ENCODE results near the gene GVQW3.

The GVQW3 gene

DNA sequence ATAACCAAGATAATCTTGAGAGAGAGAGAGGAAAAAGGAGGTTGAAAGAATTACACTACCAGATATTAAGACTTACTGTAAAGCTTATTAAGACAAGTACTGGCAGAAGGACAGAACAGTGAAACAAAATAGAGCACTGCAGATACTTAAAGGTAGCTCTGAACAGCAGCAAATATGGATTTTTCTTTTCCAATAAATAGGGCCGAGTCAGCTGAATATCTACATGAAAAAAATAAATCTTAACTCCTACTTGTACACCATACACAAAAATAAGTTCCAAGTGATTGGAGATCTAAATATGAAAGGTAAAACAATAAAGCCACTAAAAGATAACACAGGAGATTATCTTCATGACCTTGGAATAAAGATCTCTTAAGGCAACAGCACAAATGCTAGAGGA lies 12.6 kb upstream of the GVQW3 start:
- no peaks in the 10 kb centered on the region for H3K27me3 Mint-ChIP-seq (ENCODE audit: low read depth)
- H3K9me3 Mint-ChIP-seq = no peaks in the 10 kb centered on the region
- H3K27ac Mint-ChIP-seq = no peak overlapping the region
- peaks cover 25% of the 10 kb centered on the region for H3K4me1 Mint-ChIP-seq (ENCODE audit: low read depth)
- no peak overlapping the region for H3K4me3 Mint-ChIP-seq
- no peak for DNase-seq (ENCODE audit: low spot score)
- peaks cover 12% of the 10 kb centered on the region for H3K36me3 Mint-ChIP-seq (ENCODE audit: low read depth)

DNA sequence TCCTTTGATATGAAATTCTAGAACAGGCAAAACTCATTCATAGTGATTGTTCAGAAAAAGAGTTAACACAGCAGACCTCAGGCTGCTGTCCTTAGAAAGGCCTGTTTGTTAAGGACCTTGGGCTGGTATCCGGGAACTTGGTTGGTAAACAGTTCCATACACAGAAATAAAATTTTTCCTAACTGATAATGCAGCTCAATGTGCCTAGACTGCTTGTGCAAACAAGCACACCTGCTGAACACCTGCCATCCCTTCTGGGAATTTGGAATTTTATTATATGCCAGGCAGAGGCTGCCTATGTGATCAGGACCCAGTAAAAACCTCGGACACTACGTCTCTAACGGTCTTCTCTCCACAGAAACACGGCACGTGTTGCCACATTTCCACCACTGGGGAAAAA lies 11.7 kb upstream of the GVQW3 start:
- H3K4me1 Mint-ChIP-seq (ENCODE audit: low read depth) = peaks cover 28% of the 10 kb centered on the region
- H3K9me3 Mint-ChIP-seq = no peaks in the 10 kb centered on the region

DNA sequence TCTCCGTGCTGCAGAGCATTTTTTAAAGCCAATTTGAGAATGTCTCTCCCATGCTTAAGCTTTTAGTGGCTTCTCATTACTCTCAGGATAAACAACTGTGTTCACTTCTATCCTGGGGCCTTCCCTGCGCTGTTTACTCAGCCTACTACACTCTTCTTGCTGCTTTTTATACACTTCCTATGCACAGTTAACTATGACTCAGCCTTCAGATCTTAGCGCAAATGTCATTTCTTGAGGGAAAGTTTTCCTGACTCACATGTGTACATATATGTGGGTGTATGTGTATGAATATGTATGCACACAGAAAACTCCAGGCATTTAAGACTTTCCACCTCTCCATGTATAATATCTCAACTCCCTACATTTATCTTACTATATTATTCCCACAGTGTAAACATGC lies 10.0 kb upstream of the GVQW3 start:
- Mint-ChIP-seq H3K36me3 (ENCODE audit: low read depth) (peaks cover 3% of the 10 kb centered on the region), H3K27me3 (ENCODE audit: low read depth) (no peaks in the 10 kb centered on the region), H3K4me3 (no peak overlapping the region), H3K27ac (no peak overlapping the region), H3K9me3 (no peaks in the 10 kb centered on the region), H3K4me1 (ENCODE audit: low read depth) (peaks cover 30% of the 10 kb centered on the region)
- DNase-seq (ENCODE audit: low spot score) = peak; percentile 57

More for the DNA sequence above, 11.7 kb upstream of the GVQW3 start:
- Mint-ChIP-seq H3K27ac (no peak overlapping the region), H3K27me3 (ENCODE audit: low read depth) (no peaks in the 10 kb centered on the region), H3K36me3 (ENCODE audit: low read depth) (peaks cover 8% of the 10 kb centered on the region), H3K4me3 (no peak overlapping the region)
- no peak for DNase-seq (ENCODE audit: low spot score)

DNA sequence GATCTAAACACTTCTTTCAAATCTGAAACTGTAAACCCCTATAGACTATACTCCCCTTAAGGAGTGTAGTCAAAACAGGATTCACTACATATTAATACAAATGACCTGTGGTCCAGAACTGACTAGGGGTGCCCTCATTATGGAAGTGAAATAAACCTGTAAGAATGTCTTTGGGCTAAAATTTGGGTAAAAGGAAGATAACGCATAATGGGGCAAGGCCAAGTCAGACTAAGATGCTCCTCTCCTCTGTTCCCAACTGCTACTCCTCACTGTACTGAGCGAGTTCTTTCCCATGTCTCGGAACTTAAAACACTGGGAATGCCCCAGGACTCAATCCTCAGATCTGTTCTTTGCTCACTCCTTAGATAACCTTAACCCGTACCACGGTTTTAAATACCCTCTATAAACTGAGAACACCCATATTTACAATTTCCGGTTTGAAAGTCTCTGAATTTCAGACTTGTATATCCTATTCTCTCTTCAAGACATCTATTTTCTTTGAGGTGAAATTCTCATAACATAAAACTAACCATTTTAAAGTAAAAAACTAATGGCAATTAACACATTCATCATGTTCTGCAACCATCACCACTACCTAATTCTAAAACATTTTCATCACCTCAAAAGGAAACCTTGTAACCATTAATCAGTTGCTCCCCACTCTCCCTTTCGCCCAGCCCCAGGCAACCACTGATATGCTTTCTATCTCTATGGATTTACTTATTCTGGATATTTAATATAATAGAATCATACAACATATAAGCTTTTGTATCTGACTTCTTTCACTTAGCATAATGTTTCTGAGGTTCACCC lies 4.2 kb upstream of the GVQW3 start:
- Mint-ChIP-seq H3K4me1 (ENCODE audit: low read depth) (peaks cover 40% of the 10 kb centered on the region), H3K27me3 (ENCODE audit: low read depth) (no peaks in the 10 kb centered on the region), H3K4me3 (no peak overlapping the region), H3K9me3 (no peaks in the 10 kb centered on the region), H3K36me3 (ENCODE audit: low read depth) (peaks cover 3% of the 10 kb centered on the region), H3K27ac (no peak overlapping the region)
- DNase-seq (ENCODE audit: low spot score) = no peak

DNA sequence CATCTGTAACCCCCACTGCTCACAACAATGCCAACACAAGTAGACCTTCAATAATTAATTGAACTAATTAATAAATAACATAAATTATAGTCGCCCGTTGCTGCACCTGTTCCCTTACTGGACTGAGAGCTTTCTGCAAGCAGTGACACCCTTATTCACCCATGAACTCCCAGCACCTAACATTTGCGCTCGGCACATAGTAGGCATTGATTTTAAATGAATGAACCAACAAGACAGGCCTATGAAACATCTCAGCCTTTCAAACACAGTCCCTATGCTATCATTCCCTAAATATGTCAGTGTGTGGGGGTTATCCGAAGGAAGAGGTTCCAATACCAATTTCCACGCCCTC lies 1.3 kb upstream of the GVQW3 start:
- peaks cover 6% of the 10 kb centered on the region for H3K36me3 Mint-ChIP-seq (ENCODE audit: low read depth)
- H3K4me1 Mint-ChIP-seq (ENCODE audit: low read depth) = peaks cover 46% of the 10 kb centered on the region

DNA sequence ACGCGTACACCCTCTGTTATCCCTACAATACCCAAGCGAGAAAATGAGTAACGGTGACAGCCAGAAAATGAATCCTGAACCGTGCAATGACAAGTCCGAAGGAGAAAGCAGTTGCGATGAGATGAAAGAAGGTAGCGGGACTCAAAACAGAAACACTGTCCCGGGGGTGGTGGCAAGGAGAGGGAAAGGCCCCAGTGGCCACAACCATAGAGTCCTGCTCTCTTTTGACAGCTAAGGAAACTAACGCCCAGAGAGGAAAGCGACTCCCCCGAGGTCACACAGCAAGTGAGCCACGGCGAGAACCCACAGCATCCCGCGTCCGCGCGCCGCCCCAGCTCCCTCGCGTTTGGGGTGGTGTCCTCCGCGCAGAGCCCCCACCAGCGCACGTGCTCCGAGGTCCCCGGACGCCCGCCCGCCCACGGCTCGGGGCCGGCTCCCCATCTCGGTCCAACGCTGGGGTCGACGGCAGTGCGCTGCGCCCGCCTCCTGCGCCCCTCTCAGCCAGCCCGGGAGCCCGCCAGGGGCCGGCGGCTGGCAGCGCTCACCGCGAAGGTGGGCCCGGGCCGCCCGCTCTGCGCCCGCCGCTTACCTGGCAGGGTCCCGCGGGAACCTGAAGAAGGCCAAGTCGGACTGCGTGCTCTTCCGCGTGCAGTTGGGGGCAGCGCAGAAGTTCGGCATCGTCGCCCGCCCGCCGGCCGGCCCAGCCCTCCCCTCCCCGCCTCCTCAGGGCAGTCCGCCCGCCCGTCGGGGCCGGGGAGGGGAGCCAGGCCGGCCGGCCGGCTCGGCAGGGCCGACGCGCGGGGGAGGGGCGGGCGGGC lies 755 bp upstream of the GVQW3 start:
- Mint-ChIP-seq H3K27me3 (ENCODE audit: low read depth) (no peaks in the 10 kb centered on the region), H3K27ac (peak overlapping the region; percentile 96), H3K4me3 (peak overlapping the region; percentile 96), H3K4me1 (ENCODE audit: low read depth) (peaks cover 43% of the 10 kb centered on the region), H3K36me3 (ENCODE audit: low read depth) (peaks cover 6% of the 10 kb centered on the region), H3K9me3 (no peaks in the 10 kb centered on the region)
- peak; percentile 67 for DNase-seq (ENCODE audit: low spot score)

More for the DNA sequence above, 1.3 kb upstream of the GVQW3 start:
- DNase-seq (ENCODE audit: low spot score) = no peak
- H3K4me3 Mint-ChIP-seq = peak overlapping the region; percentile 96
- no peaks in the 10 kb centered on the region for H3K9me3 Mint-ChIP-seq
- peak overlapping the region; percentile 96 for H3K27ac Mint-ChIP-seq
- H3K27me3 Mint-ChIP-seq (ENCODE audit: low read depth) = no peaks in the 10 kb centered on the region

DNA sequence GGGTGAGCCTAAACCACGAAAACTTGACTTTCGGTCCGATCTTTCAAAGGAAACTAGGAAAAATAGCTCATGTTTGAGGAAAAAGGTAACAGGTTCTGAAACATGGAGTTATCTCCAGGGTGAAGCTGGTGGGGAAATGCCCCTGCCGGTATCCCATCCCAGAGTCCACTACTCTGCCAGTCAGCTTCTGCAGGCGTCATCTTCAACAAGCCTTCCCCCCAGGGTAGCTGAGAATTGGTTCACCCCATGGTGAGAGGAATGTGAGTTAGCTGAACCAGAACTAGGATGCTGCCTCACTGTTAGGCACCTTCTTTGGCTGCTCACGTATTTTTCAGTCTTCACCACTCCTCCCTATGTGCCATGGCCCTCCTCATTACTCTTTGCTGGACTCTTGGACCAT lies 1.1 kb downstream of the GVQW3 start:
- Mint-ChIP-seq H3K4me3 (peak overlapping the region; percentile 94), H3K9me3 (no peaks in the 10 kb centered on the region), H3K4me1 (ENCODE audit: low read depth) (peaks cover 36% of the 10 kb centered on the region), H3K27ac (peak overlapping the region; percentile 11), H3K36me3 (ENCODE audit: low read depth) (peaks cover 8% of the 10 kb centered on the region), H3K27me3 (ENCODE audit: low read depth) (no peaks in the 10 kb centered on the region)
- DNase-seq (ENCODE audit: low spot score) = no peak

DNA sequence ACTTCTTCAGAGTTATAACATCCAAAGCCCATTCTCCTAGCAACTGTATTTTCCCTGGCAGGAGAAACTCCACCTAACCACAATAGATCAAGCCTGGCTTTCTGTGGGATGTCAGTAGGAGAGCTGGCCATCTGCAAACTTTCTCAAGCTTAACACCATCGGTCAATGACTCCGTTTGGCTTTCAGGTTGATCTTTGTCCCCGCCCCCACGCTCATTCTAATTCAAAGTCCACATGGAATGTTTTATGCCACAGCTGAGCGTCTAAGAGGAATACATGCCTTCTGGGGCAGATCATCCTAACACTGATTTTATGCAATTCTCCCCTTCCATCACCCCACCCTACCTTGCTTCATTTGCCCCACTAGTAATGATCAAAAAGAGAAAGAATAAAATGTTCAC lies 4.8 kb downstream of the GVQW3 start:
- no peaks in the 10 kb centered on the region for H3K9me3 Mint-ChIP-seq
- no peaks in the 10 kb centered on the region for H3K27me3 Mint-ChIP-seq (ENCODE audit: low read depth)
- no peak overlapping the region for H3K27ac Mint-ChIP-seq
- no peak overlapping the region for H3K4me3 Mint-ChIP-seq
- DNase-seq (ENCODE audit: low spot score) = no peak
- H3K36me3 Mint-ChIP-seq (ENCODE audit: low read depth) = peaks cover 5% of the 10 kb centered on the region
- peaks cover 19% of the 10 kb centered on the region for H3K4me1 Mint-ChIP-seq (ENCODE audit: low read depth)

DNA sequence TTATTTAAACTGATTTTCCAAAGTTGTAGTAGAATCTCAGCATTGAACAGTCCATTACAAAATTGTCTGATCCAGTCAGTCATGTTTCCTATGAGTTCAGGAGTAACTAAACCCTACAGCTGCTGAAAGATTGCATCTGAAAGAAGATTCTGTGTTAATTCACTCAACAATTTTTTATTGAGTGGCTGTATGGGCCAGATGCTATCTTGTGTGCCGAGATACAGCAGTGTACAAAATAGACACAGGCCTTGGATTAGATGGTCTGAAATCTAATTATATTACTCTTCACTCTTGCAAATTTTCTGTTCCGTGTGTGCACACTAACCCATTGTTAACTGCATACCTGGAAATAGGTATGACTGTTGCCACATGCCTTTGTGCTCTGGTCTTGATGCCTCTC lies 7.3 kb downstream of the GVQW3 start:
- Mint-ChIP-seq H3K4me1 (ENCODE audit: low read depth) (peaks cover 4% of the 10 kb centered on the region), H3K9me3 (no peaks in the 10 kb centered on the region), H3K36me3 (ENCODE audit: low read depth) (peaks cover 5% of the 10 kb centered on the region), H3K27me3 (ENCODE audit: low read depth) (peaks cover 1% of the 10 kb centered on the region), H3K4me3 (no peak overlapping the region), H3K27ac (no peak overlapping the region)
- DNase-seq (ENCODE audit: low spot score) = no peak

DNA sequence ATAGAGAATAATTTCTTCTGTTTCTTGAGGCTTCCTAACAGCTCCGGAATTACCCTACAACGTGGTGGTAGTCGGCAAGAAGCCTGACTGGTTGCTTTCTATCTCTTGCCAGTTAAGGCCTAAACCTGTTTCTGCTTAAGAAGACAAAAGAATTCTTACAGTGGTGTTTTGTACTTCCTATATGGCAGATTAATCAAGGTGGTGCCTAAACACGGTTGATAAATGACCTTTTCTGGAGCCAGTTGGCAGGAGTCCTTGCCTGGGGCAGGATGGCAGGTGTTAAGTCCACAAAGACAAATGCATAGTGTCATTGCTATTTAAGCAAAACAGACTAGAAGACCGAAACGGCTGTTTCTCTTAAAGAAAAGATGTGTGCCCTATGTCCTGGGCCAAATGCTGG lies 9.9 kb downstream of the GVQW3 start:
- no peak overlapping the region for H3K4me3 Mint-ChIP-seq
- no peaks in the 10 kb centered on the region for H3K9me3 Mint-ChIP-seq
- peaks cover 15% of the 10 kb centered on the region for H3K27me3 Mint-ChIP-seq (ENCODE audit: low read depth)
- peaks cover 2% of the 10 kb centered on the region for H3K36me3 Mint-ChIP-seq (ENCODE audit: low read depth)
- no peak for DNase-seq (ENCODE audit: low spot score)
- H3K27ac Mint-ChIP-seq = no peak overlapping the region
- no peaks in the 10 kb centered on the region for H3K4me1 Mint-ChIP-seq (ENCODE audit: low read depth)

DNA sequence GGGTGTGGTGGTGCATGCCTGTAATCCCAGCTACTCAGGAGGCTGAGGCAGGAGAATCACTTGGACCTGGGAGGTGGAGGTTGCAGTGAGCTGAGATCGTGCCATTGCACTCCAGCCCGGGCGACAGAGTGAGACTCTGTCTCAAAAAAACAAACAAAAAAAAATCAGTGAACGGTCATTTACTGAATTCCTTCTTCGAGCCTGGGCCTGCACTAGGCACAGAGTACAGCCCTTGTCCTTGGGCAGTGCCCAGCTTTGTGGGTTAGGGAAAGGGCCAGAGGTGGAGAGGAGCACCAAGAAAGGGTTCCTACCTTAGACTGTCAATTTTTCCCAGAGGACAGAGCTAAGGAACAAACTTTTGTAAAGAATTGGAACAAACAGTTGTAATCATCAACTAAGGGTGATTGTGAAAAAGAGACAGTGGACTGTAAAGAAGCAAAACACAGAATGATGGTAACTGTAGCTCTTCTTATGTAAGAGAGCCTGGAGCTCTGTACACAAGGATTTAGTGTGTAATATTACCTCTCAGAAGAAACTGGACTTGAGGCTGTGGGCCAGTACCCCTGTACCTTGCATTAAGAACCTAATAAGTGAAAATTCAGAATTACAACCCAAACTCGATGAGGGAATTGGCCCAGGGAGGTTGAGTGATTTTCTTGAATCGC lies 10.8 kb downstream of the GVQW3 start:
- H3K27me3 Mint-ChIP-seq (ENCODE audit: low read depth) = peaks cover 15% of the 10 kb centered on the region
- no peak overlapping the region for H3K27ac Mint-ChIP-seq
- H3K4me3 Mint-ChIP-seq = no peak overlapping the region

DNA sequence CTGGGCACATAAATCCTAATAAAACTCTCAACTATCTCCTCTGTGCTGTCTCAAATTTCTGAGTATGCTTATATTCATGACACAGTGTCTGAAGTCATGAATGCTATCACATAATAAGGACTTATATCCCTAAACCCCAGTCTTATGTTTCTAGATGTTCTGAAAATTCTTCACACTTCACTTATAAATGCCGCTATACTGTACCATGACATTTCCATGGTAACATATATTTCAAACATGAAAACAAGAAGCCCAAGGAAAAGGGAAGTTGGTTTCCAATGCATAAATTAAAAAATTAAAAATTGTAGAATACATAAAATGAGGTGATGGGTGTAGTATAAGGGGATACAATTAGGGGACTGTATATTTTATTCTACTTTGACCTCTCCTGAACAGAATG lies 11.7 kb downstream of the GVQW3 start:
- Mint-ChIP-seq H3K4me3 (no peak overlapping the region), H3K27me3 (ENCODE audit: low read depth) (peaks cover 15% of the 10 kb centered on the region), H3K36me3 (ENCODE audit: low read depth) (no peaks in the 10 kb centered on the region), H3K27ac (no peak overlapping the region), H3K4me1 (ENCODE audit: low read depth) (no peaks in the 10 kb centered on the region), H3K9me3 (no peaks in the 10 kb centered on the region)
- DNase-seq (ENCODE audit: low spot score) = no peak

More for the DNA sequence above, 10.8 kb downstream of the GVQW3 start:
- no peaks in the 10 kb centered on the region for H3K9me3 Mint-ChIP-seq
- H3K4me1 Mint-ChIP-seq (ENCODE audit: low read depth) = no peaks in the 10 kb centered on the region
- no peak for DNase-seq (ENCODE audit: low spot score)
- H3K36me3 Mint-ChIP-seq (ENCODE audit: low read depth) = no peaks in the 10 kb centered on the region

DNA sequence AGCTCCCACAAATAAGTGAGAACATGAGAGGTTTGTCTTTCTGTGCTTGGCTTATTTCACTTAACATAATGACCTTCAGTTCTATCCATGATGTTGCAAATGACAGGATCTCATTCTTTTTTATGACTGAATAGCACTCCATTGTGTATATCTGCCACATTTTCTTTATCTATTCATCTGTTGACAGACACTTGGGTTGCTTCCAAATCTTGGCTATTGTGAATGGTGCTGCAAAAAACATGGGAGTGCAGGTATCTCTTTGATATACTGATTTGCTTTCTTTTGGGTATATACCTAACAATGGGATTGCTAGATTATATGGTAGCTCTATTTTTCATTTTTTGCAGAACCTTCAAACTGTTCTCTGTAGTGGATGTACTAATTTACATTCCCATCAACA lies 13.3 kb downstream of the GVQW3 start:
- H3K27me3 Mint-ChIP-seq (ENCODE audit: low read depth) = peaks cover 15% of the 10 kb centered on the region
- no peak for DNase-seq (ENCODE audit: low spot score)
- H3K27ac Mint-ChIP-seq = no peak overlapping the region
- no peaks in the 10 kb centered on the region for H3K9me3 Mint-ChIP-seq
- no peaks in the 10 kb centered on the region for H3K4me1 Mint-ChIP-seq (ENCODE audit: low read depth)
- no peaks in the 10 kb centered on the region for H3K36me3 Mint-ChIP-seq (ENCODE audit: low read depth)
- H3K4me3 Mint-ChIP-seq = no peak overlapping the region

DNA sequence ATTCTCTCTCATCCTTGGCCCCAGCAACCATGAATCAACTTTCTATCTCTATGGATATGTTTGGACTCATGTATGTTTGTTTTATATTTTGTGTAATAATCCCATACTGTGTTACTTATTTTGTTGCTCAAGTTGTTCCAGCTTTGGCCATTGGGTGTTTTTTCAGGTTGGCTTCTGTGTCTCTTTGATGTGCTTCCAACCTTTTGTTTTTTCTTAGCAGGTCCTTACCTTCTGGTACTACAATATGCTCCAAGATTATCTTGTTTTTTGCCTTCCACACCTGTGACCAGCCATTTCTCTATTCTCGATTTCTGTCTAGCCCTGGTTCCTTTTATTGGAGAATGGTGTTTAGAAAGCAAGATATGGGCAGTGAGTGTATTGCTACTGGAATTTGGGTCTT lies 14.2 kb downstream of the GVQW3 start:
- no peaks in the 10 kb centered on the region for H3K36me3 Mint-ChIP-seq (ENCODE audit: low read depth)
- DNase-seq (ENCODE audit: low spot score) = no peak
- peaks cover 15% of the 10 kb centered on the region for H3K27me3 Mint-ChIP-seq (ENCODE audit: low read depth)
- no peaks in the 10 kb centered on the region for H3K9me3 Mint-ChIP-seq
- H3K27ac Mint-ChIP-seq = no peak overlapping the region
- H3K4me1 Mint-ChIP-seq (ENCODE audit: low read depth) = no peaks in the 10 kb centered on the region
- no peak overlapping the region for H3K4me3 Mint-ChIP-seq

All from T-helper 2 cell treated with Interferon-gamma antibody and Interleukin-4, amounts not matched to agents 5 μg/mL and 100 μg/mL, for 36 hours (primary cell).